Testis (tissue), 2 donors: ENCODE results near the gene TBC1D2.

Experiments
- CTCF ChIP-seq, 3 experiments: fragments of 450-650 bp in 2 of 3; fragments of 200-600 bp in 1 of 3; sonication (generic) in 1 of 3; IDR thresholded peaks; one replicate each; pipeline ENCODE4 v1.5.1; 2016 to 2019; ENCODE audit warnings: antibody characterized with exemption in 3 of 3, mild to moderate bottlenecking in 2 of 3, moderate library complexity in 1 of 3
- POLR2A ChIP-seq: fragments of 450-650 bp; IDR thresholded peaks from one replicate; pipeline ENCODE4 v1.6.1; 2017; ENCODE audit warnings: antibody characterized with exemption, mild to moderate bottlenecking, moderate library complexity

DNA sequence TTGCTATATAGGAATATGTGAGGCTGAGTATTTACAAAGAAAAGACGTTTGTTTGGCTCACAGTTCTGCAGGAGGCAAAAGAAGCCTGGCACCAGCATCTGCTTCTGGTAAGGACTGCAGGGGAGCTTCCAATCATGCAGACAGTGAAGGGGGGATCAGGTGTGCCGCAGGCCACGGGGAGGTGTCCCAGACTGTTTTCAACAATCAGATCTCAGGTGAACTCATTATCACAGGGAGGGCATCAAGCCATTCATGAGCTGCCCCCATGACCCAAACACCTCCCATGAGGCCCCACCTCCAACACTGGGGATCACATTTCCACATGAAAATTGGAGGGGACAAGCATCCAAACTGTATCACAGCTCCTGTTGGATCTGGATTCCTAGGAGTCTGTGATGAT is 106.0 kb downstream of the TBC1D2 start:
- TF ChIP-seq CTCF (IDR thresholded peaks at IDR 0.05), result no peak
- no peak for TF ChIP-seq POLR2A
